Femur (tissue), 1 donor: ENCODE data around the gene PIWIL4.
"Not testable (repeated sequence)": the region's sequence is repeated elsewhere in the genome, so short reads cannot be mapped to it uniquely, and the experiment has no call there.

Experiments
- DNase-seq: peaks from one replicate; pipeline ENCODE4 v3.0.0-alpha.2; 2017

PIWIL4 gene

GRCh38 chr11:94549146-94549545, 18.0 kb upstream of the PIWIL4 start:
- no peak for DNase-seq

GRCh38 chr11:94550513-94550912, 16.7 kb upstream of the PIWIL4 start:
- DNase-seq, result no peak

GRCh38 chr11:94553938-94554337, 13.2 kb upstream of the PIWIL4 start:
- DNase-seq, result no peak

GRCh38 chr11:94555752-94556329, 11.3 kb upstream of the PIWIL4 start:
- DNase-seq, result not testable (repeated sequence)

- no peak for DNase-seq
These were observed 9.7 kb upstream of the PIWIL4 start for GRCh38 chr11:94557421-94557820.

GRCh38 chr11:94557992-94558391, 9.2 kb upstream of the PIWIL4 start:
- no peak for DNase-seq

GRCh38 chr11:94558468-94558867, 8.7 kb upstream of the PIWIL4 start:
- no peak for DNase-seq

- DNase-seq, result no peak
These were observed 8.2 kb upstream of the PIWIL4 start for GRCh38 chr11:94558932-94559331.

GRCh38 chr11:94559361-94559760, 7.8 kb upstream of the PIWIL4 start:
- no peak for DNase-seq

GRCh38 chr11:94560834-94561233, 6.3 kb upstream of the PIWIL4 start:
- no peak for DNase-seq

- no peak for DNase-seq
These were observed 3.9 kb upstream of the PIWIL4 start for GRCh38 chr11:94563176-94563847.

GRCh38 chr11:94563848-94564467, 3.2 kb upstream of the PIWIL4 start:
- DNase-seq, result no peak

GRCh38 chr11:94568200-94568599, 1.0 kb downstream of the PIWIL4 start:
- no peak for DNase-seq

- no peak for DNase-seq
These were observed 1.5 kb downstream of the PIWIL4 start for GRCh38 chr11:94568717-94569116.

GRCh38 chr11:94572975-94573374, 5.8 kb downstream of the PIWIL4 start:
- DNase-seq, result not testable (repeated sequence)

GRCh38 chr11:94574193-94574961, 7.2 kb downstream of the PIWIL4 start:
- no peak for DNase-seq

- no peak for DNase-seq
These were observed 9.1 kb downstream of the PIWIL4 start for GRCh38 chr11:94576306-94576705.

- no peak for DNase-seq
These were observed 10.7 kb downstream of the PIWIL4 start for GRCh38 chr11:94577841-94578240.

- no peak for DNase-seq
These were observed 14.8 kb downstream of the PIWIL4 start for GRCh38 chr11:94581926-94582325.

- no peak for DNase-seq
These were observed 16.2 kb downstream of the PIWIL4 start for GRCh38 chr11:94583213-94583865.

GRCh38 chr11:94583866-94584500, 16.8 kb downstream of the PIWIL4 start:
- DNase-seq, result no peak

- DNase-seq, result no peak
These were observed 17.8 kb downstream of the PIWIL4 start for GRCh38 chr11:94584978-94585377.

- DNase-seq, result no peak
These were observed 18.2 kb downstream of the PIWIL4 start for GRCh38 chr11:94585399-94585798.
